GM12892 (cell line): ENCODE measurements around the gene DCT.

ENCODE experiments used
- POLR2A ChIP-seq: IDR thresholded peaks from 2 replicates; pipeline ENCODE4 v1.6.1; 2011; ENCODE audit warnings: low read depth, low read length, control low read depth
- POLR2AphosphoS5 ChIP-seq: IDR thresholded peaks from 2 replicates; pipeline ENCODE4 v1.6.1; 2011; ENCODE audit warnings: low read depth, low read length, control low read depth

DNA sequence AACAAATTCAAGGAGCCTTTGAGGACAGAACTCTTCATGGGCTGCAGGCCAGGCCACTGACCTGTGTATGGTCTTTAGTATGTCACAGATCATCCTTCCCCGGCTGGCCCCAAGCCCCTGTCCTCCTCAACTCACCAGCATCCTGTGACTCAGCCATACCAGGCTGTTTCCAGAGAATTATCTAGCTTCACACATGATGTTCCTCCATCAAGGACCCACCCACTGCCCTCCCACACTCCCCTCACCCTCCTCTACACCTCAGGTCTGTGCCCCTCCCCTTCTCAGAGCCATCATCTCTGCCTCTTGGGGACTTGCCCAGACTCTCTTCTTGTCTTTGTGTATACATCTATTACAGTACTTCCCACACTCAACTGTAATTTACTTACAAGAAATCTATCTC lies 14.7 kb downstream of the DCT start:
- no peak for TF ChIP-seq POLR2AphosphoS5
- TF ChIP-seq POLR2A: no peak
